ENCODE measurements around the gene ATP2B1. TPM values are rescaled to one million over a fixed set of nuclear protein-coding genes. Genes with fewer than 3 reads are reported as not detected.

Gene ATP2B1
- total RNA-seq, 4 donors from 2014 or later: 31.8 to 97.3 (median 74.5) TPM

DNA sequence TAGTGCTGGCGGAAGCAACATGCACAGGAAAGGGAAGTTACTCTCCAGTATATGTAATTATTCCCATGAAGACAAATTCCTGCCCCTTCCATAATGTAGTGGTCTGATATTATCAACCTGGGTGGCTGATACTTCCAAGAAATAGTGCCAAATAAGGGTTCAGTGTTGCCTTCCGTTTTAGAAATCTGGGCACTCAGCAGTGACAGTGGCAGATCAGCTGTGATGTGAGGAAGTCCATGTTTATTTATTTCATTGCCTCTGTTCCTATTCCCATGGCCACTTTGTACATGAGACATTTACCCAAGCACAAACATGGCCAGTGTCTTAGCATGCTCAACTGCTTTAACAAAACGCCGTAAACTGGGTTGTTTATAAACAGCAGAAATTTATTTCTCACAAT, 162.5 kb downstream of the ATP2B1 start:
- H3K27me3 ChIP-seq: no peaks in the 10 kb centered on the region
- no peak for DNase-seq (ENCODE audit: low spot score in 2 of 2)
- TF ChIP-seq, protein P1, sequence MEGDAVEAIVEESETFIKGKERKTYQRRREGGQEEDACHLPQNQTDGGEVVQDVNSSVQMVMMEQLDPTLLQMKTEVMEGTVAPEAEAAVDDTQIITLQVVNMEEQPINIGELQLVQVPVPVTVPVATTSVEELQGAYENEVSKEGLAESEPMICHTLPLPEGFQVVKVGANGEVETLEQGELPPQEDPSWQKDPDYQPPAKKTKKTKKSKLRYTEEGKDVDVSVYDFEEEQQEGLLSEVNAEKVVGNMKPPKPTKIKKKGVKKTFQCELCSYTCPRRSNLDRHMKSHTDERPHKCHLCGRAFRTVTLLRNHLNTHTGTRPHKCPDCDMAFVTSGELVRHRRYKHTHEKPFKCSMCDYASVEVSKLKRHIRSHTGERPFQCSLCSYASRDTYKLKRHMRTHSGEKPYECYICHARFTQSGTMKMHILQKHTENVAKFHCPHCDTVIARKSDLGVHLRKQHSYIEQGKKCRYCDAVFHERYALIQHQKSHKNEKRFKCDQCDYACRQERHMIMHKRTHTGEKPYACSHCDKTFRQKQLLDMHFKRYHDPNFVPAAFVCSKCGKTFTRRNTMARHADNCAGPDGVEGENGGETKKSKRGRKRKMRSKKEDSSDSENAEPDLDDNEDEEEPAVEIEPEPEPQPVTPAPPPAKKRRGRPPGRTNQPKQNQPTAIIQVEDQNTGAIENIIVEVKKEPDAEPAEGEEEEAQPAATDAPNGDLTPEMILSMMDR (IDR thresholded peaks at IDR 0.05): no peak
- TF ChIP-seq POLR2AphosphoS5 (IDR thresholded peaks at IDR 0.05): no peak
- TF ChIP-seq POLR2A (IDR thresholded peaks at IDR 0.05): no peak
- no peak for TF ChIP-seq EP300 (IDR thresholded peaks at IDR 0.05)
- WGBS: 87% methylated on average over 4 of the region's 4 CpGs
- H3K4me1 ChIP-seq: peaks cover 21% of the 10 kb centered on the region
- no peaks in the 10 kb centered on the region for H3K36me3 ChIP-seq
- no peak overlapping the region for H3K4me3 ChIP-seq
- no peak overlapping the region for H3K27ac ChIP-seq
- H3K9me3 ChIP-seq: no peaks in the 10 kb centered on the region

DNA sequence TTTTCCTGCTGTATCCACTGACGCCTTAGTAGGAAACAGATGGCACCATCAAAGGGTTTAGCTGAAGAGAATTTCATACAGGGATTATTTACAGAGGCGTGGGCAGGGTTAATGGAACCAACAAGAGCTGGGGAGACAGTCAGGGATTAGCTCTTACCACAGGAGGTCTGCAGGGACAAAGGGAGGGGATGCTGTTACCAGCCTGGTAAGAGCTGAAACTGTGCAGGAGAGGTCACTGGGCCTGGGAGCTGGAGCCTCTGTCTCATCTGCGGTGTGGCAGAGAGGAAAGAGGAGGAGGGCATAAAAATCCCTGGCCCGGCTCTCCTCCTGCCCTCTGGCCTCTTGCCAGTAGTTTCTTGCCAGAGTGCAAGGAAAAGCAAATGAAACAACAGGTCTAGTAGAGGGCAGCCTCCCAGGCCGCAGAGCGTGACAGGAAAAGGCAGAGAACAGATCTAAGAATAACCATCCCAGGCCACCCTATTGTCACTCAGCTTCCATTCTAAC, 163.9 kb downstream of the ATP2B1 start:
- TF ChIP-seq EP300 (IDR thresholded peaks at IDR 0.05) (no peak), POLR2AphosphoS5 (IDR thresholded peaks at IDR 0.05) (no peak), POLR2A (IDR thresholded peaks at IDR 0.05) (no peak)
- TF ChIP-seq, protein P1 (IDR thresholded peaks at IDR 0.05): no peak
- no peak overlapping the region for H3K27ac ChIP-seq
- WGBS: 48% methylated on average over 6 of the region's 6 CpGs
- no peaks in the 10 kb centered on the region for H3K27me3 ChIP-seq
- no peaks in the 10 kb centered on the region for H3K9me3 ChIP-seq
- no peak overlapping the region for H3K4me3 ChIP-seq
- H3K36me3 ChIP-seq: no peaks in the 10 kb centered on the region
- peaks cover 21% of the 10 kb centered on the region for H3K4me1 ChIP-seq
- no peak for DNase-seq (ENCODE audit: low spot score in 2 of 2)

DNA sequence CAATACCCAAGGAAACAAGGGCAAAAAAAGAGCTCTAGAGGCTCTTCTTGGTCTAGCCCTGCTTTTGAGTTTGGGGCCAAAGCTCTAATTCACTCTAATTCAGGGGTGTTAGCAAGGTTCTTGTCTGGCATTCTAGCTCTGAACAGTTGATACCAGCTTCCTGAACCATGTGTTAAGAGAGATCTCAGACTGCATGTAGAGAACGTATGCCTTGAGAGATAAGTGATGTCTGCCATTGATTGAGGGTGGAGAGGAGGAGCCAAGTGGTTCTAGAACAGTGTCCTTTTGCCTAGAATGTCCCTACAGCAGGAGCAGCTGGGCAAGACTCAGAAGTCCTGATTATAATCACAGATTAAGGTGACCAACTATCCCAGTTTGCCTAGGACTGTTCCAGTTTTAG, 164.6 kb downstream of the ATP2B1 start:
- WGBS: 94% methylated on average over 1 of the region's 1 CpG
- Histone ChIP-seq H3K4me3 (no peak overlapping the region), H3K27ac (no peak overlapping the region), H3K9me3 (no peaks in the 10 kb centered on the region), H3K27me3 (no peaks in the 10 kb centered on the region), H3K4me1 (peaks cover 21% of the 10 kb centered on the region), H3K36me3 (no peaks in the 10 kb centered on the region)
- TF ChIP-seq, protein P1 (IDR thresholded peaks at IDR 0.05): no peak
- no peak for TF ChIP-seq POLR2A (IDR thresholded peaks at IDR 0.05)
- TF ChIP-seq POLR2AphosphoS5 (IDR thresholded peaks at IDR 0.05): no peak
- no peak for TF ChIP-seq EP300 (IDR thresholded peaks at IDR 0.05)
- no peak for DNase-seq (ENCODE audit: low spot score in 2 of 2)

DNA sequence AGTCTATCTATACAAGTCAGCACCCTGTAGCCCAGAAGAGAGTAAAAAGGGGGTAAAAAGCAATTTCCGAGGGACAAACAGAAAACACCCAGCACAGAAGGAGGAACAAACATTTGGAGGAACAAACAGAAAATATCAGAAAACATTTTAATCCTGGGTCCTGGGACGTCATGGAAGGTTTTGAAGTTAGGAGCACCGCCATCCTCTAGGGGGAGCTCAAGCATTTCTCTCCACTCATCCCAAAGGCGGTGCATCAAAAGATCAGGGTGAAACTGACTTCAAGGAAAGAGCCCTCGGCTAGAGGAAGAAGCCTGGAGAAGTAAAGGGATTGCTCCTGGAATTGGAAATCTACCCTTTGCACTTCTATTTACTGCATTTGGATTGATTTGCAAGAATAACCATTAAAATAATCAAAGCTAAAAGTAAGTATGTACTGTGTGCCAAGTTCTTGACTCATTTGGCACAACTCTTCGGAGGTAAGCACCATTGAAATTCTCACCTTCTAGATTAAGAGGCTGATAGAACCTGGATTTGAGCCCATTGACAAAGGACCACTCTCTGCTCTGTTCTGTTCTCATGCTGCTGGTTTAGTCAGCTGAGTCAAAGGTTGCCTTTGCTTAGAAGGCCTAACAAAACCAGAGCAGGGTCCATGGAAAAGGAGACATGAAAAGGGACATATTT, 165.6 kb downstream of the ATP2B1 start:
- no peak for TF ChIP-seq POLR2AphosphoS5 (IDR thresholded peaks at IDR 0.05)
- no peak for TF ChIP-seq POLR2A (IDR thresholded peaks at IDR 0.05)
- no peak for TF ChIP-seq EP300 (IDR thresholded peaks at IDR 0.05)
- TF ChIP-seq, protein P1 (IDR thresholded peaks at IDR 0.05): peak; percentile 77
- no peak overlapping the region for H3K27ac ChIP-seq

DNA sequence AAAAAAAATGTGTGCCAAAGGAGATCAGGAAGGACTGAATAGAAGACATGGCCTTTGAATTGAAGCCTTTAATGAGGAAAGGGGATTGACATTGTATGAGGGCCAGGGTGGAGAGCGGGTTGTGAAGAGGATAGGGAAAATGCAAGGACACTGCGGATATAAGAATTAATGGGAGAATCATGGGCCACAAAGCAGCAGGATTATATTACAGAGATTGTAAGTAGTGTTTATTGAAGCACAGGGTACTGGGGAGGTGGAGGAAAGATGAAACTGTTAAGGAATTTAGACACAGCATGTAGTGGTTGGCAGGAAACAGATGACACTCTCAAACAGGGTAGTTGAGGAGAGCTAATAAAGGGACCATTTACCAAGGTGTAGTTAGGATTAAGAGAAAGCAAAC, 166.4 kb downstream of the ATP2B1 start:
- H3K9me3 ChIP-seq: no peaks in the 10 kb centered on the region
- DNase-seq (ENCODE audit: low spot score in 2 of 2): no peak
- TF ChIP-seq, protein P1 (IDR thresholded peaks at IDR 0.05): no peak
- TF ChIP-seq POLR2AphosphoS5 (IDR thresholded peaks at IDR 0.05) (no peak), EP300 (IDR thresholded peaks at IDR 0.05) (no peak), POLR2A (IDR thresholded peaks at IDR 0.05) (no peak)
- H3K36me3 ChIP-seq: no peaks in the 10 kb centered on the region
- 96% methylated on average over 2 of the region's 2 CpGs for WGBS
- peaks cover 21% of the 10 kb centered on the region for H3K4me1 ChIP-seq
- no peak overlapping the region for H3K4me3 ChIP-seq
- H3K27ac ChIP-seq: no peak overlapping the region
- H3K27me3 ChIP-seq: no peaks in the 10 kb centered on the region

More for the DNA sequence above, 165.6 kb downstream of the ATP2B1 start:
- H3K36me3 ChIP-seq: no peaks in the 10 kb centered on the region
- H3K4me3 ChIP-seq: no peak overlapping the region
- 11% methylated on average over 6 of the region's 6 CpGs for WGBS
- peaks cover 21% of the 10 kb centered on the region for H3K4me1 ChIP-seq
- DNase-seq (ENCODE audit: low spot score in 2 of 2): no peak
- no peaks in the 10 kb centered on the region for H3K9me3 ChIP-seq
- H3K27me3 ChIP-seq: no peaks in the 10 kb centered on the region

All from suprapubic skin (tissue), 4 donors.